Measurements from ENCODE around the gene ZBTB32.
"Not testable (repeated sequence)": the region's sequence is repeated elsewhere in the genome, so short reads cannot be mapped to it uniquely, and the experiment has no call there.

ZBTB32 gene

GRCh38 chr19:35704218-35704617 is at the start of gene ZBTB32:
Gene ZBTB32, plus strand, starts transcription at chr19:35704558. Its CDS starts 10,069 bp downstream, at chr19:35714627.
- DNase-seq (ENCODE audit: low spot score): peak; percentile 81

- not testable (repeated sequence) for DNase-seq (ENCODE audit: low spot score)
Measured at GRCh38 chr19:35654828-35655227, 49.5 kb upstream of the ZBTB32 start.

- DNase-seq (ENCODE audit: low spot score): no peak
Measured at GRCh38 chr19:35655600-35655999, 48.8 kb upstream of the ZBTB32 start.

GRCh38 chr19:35656700-35657099 is 47.7 kb upstream of the ZBTB32 start:
- DNase-seq (ENCODE audit: low spot score): no peak

GRCh38 chr19:35657904-35658700 is 46.3 kb upstream of the ZBTB32 start:
- DNase-seq (ENCODE audit: low spot score): no peak

- no peak for DNase-seq (ENCODE audit: low spot score)
Measured at GRCh38 chr19:35661995-35662340, 42.4 kb upstream of the ZBTB32 start.

GRCh38 chr19:35663981-35664380 is 40.4 kb upstream of the ZBTB32 start:
- no peak for DNase-seq (ENCODE audit: low spot score)

GRCh38 chr19:35665157-35665556 is 39.2 kb upstream of the ZBTB32 start:
- DNase-seq (ENCODE audit: low spot score): no peak

- DNase-seq (ENCODE audit: low spot score): no peak
Measured at GRCh38 chr19:35665604-35666003, 38.8 kb upstream of the ZBTB32 start.

GRCh38 chr19:35666251-35666913 is 38.0 kb upstream of the ZBTB32 start, which contains the start of gene UPK1A:
Gene UPK1A, plus strand, starts transcription at chr19:35666517. Its CDS starts 296 bp downstream, at chr19:35666813.
- no peak for DNase-seq (ENCODE audit: low spot score)

GRCh38 chr19:35669566-35669965 is 34.8 kb upstream of the ZBTB32 start:
- no peak for DNase-seq (ENCODE audit: low spot score)

GRCh38 chr19:35669974-35670373 is 34.4 kb upstream of the ZBTB32 start:
- DNase-seq (ENCODE audit: low spot score): no peak

- DNase-seq (ENCODE audit: low spot score): no peak
Measured at GRCh38 chr19:35670686-35671085, 33.7 kb upstream of the ZBTB32 start.

- DNase-seq (ENCODE audit: low spot score): no peak
Measured at GRCh38 chr19:35671818-35672217, 32.5 kb upstream of the ZBTB32 start.

GRCh38 chr19:35673121-35673804 is 31.1 kb upstream of the ZBTB32 start:
- DNase-seq (ENCODE audit: low spot score): peak; percentile 74

- no peak for DNase-seq (ENCODE audit: low spot score)
Measured at GRCh38 chr19:35675589-35676140, 28.7 kb upstream of the ZBTB32 start.

GRCh38 chr19:35689836-35690235 is 14.5 kb upstream of the ZBTB32 start:
- DNase-seq (ENCODE audit: low spot score): no peak

- not testable (repeated sequence) for DNase-seq (ENCODE audit: low spot score)
Measured at GRCh38 chr19:35691106-35691505, 13.3 kb upstream of the ZBTB32 start.

GRCh38 chr19:35692010-35692409 is 12.3 kb upstream of the ZBTB32 start:
- DNase-seq (ENCODE audit: low spot score): no peak

- no peak for DNase-seq (ENCODE audit: low spot score)
Measured at GRCh38 chr19:35693422-35693821, 10.9 kb upstream of the ZBTB32 start.

GRCh38 chr19:35693835-35694599 is 10.3 kb upstream of the ZBTB32 start:
- peak; percentile 90 for DNase-seq (ENCODE audit: low spot score)

Measured in ecto neural progenitor cell (in vitro differentiated cells).